GM10248 (cell line): ENCODE data around the gene FAM53B.
"Not testable (repeated sequence)": the region's sequence is repeated elsewhere in the genome, so short reads cannot be mapped to it uniquely, and the experiment has no call there.

Source experiments
- CTCF ChIA-PET: fragments of 300-600 bp; sonication (Branson Sonifier 250); formaldehyde crosslinking; extraction: SDS; loops from one replicate; lab custom pipeline; 2021; ENCODE audit warnings: antibody characterized with exemption; lab: Yijun Ruan, JAX
- POLR2A ChIA-PET: fragments of 350-650 bp; sonication (Branson Sonifier 250); formaldehyde crosslinking; extraction: SDS; loops from one replicate; lab custom pipeline; 2020; ENCODE audit warnings: antibody characterized with exemption; lab: Yijun Ruan, JAX
- DNase-seq: peaks from one replicate; pipeline ENCODE4 v3.0.0; 2012; ENCODE audit errors: extremely low spot score
- CTCF ChIP-seq: IDR thresholded peaks from 2 replicates; pipeline ENCODE4 v1.5.1; 2012; ENCODE audit warnings: mild to moderate bottlenecking, low read depth; ENCODE audit errors: extremely low read depth, missing control alignments, control extremely low read depth

FAM53B gene

GRCh38 chr10:124588736-124589490, 155.3 kb downstream of the FAM53B start:
- no peak for DNase-seq
- POLR2A ChIA-PET: no interaction called here
- no peak for TF ChIP-seq CTCF
- CTCF ChIA-PET: interaction anchor here (1.6 kb wide), 1 partner anchor 12 kb away, joined by 4 read pairs; no protein-coding TSS in a partner anchor

- POLR2A ChIA-PET, DNase-seq: not testable (repeated sequence)
- CTCF ChIA-PET: interaction anchor here (1.6 kb wide), 1 partner anchor 12 kb away, joined by 4 read pairs; no protein-coding TSS in a partner anchor
Measured at GRCh38 chr10:124588341-124588735, 155.8 kb downstream of the FAM53B start.

- DNase-seq: no peak
- no peak for TF ChIP-seq CTCF
- ChIA-PET CTCF (interaction anchor here (1.6 kb wide), 1 partner anchor 13 kb away, joined by 4 read pairs; no protein-coding TSS in a partner anchor), POLR2A (no interaction called here)
Measured at GRCh38 chr10:124587811-124588211, 156.4 kb downstream of the FAM53B start.

GRCh38 chr10:124586142-124586541, 158.0 kb downstream of the FAM53B start:
- ChIA-PET POLR2A (no interaction called here), CTCF (interaction anchor here (0.9 kb wide), 1 partner anchor 47 kb away, joined by 3 read pairs; no protein-coding TSS in a partner anchor)
- TF ChIP-seq CTCF: no peak
- DNase-seq: no peak

- CTCF ChIA-PET: interaction anchor here (2.1 kb wide), 1 partner anchor 14 kb away, joined by 4 read pairs; no protein-coding TSS in a partner anchor
Measured at GRCh38 chr10:124579011-124579399, 165.2 kb downstream of the FAM53B start.

GRCh38 chr10:124578231-124579010, 165.8 kb downstream of the FAM53B start:
- ChIA-PET POLR2A (no interaction called here), CTCF (no interaction called here)
- DNase-seq: no peak
- no peak for TF ChIP-seq CTCF

More at GRCh38 chr10:124579011-124579399, 165.2 kb downstream of the FAM53B start:
- POLR2A ChIA-PET: no interaction called here
- no peak for DNase-seq
- no peak for TF ChIP-seq CTCF

GRCh38 chr10:124577651-124578050, 166.5 kb downstream of the FAM53B start:
- no peak for TF ChIP-seq CTCF
- no peak for DNase-seq
- ChIA-PET CTCF (no interaction called here), POLR2A (no interaction called here)
